ENCODE measurements around the gene ADCY3. TPM values are rescaled to one million over a fixed set of nuclear protein-coding genes. Genes with fewer than 3 reads are reported as not detected.

ADCY3 gene
- total RNA-seq, 1 donor from 2014 or later = 140 TPM

DNA sequence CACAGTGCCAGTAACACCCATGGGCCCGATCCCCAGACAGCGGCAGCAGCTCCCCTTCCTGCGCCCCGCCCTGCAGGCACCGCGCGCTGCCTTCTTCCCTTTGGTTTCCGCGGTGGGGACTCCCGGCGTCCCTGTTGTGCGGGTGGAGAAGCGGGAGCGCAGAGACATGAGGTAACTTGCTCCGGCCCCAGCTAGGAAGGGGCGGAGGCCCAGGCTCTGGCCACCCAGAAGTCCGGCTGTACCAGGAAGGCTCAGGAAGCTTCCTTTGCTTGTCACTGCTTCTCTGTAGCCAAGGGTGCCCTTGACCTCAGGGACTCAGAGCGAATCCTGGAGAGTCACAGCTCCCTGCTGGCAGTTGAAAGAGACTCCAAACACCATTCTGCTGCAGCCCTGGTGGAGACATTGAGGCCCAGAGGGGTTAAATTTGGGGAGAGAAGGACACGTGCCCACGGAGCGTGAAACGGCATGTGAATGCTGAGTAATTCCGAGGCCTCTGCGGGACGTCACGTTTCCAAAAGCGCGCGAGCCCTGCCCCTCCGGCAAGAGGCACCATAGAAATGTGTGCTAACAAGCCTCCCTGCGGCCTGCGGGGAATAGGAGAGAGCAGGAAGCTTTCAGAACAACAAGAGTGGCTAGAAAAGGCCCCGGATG, 6.7 kb upstream of the ADCY3 start:
- Histone ChIP-seq H3K4me3 (peak overlapping the region in 1 of 2 donors; percentile 57), H3K4me1 (peaks cover 5 to 16% of the 10 kb centered on the region in 2 donors), H3K36me3 (no peaks in the 10 kb centered on the region), H3K27ac (peak overlapping the region; percentile 65 to 79), H3K27me3 (no peaks in the 10 kb centered on the region), H3K9me3 (no peaks in the 10 kb centered on the region)
- peak in 1 of 2 donors; percentile 85 for DNase-seq (ENCODE audit: low spot score in 2 of 2)
- intact Hi-C loops (cut with DNase I) = no loop called here
- TF ChIP-seq, protein P1, sequence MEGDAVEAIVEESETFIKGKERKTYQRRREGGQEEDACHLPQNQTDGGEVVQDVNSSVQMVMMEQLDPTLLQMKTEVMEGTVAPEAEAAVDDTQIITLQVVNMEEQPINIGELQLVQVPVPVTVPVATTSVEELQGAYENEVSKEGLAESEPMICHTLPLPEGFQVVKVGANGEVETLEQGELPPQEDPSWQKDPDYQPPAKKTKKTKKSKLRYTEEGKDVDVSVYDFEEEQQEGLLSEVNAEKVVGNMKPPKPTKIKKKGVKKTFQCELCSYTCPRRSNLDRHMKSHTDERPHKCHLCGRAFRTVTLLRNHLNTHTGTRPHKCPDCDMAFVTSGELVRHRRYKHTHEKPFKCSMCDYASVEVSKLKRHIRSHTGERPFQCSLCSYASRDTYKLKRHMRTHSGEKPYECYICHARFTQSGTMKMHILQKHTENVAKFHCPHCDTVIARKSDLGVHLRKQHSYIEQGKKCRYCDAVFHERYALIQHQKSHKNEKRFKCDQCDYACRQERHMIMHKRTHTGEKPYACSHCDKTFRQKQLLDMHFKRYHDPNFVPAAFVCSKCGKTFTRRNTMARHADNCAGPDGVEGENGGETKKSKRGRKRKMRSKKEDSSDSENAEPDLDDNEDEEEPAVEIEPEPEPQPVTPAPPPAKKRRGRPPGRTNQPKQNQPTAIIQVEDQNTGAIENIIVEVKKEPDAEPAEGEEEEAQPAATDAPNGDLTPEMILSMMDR (IDR thresholded peaks at IDR 0.05) = no peak

- peak overlapping the region; percentile 65 to 79 for H3K27ac ChIP-seq
- H3K4me3 ChIP-seq = peak overlapping the region in 1 of 2 donors; percentile 57
- H3K9me3 ChIP-seq = no peaks in the 10 kb centered on the region
- no peaks in the 10 kb centered on the region for H3K36me3 ChIP-seq
- peaks cover 5 to 16% of the 10 kb centered on the region in 2 donors for H3K4me1 ChIP-seq
- DNase-seq (ENCODE audit: low spot score in 2 of 2) = no peak
- intact Hi-C loops (cut with DNase I) = no loop called here
- TF ChIP-seq, protein P1 (IDR thresholded peaks at IDR 0.05) = no peak
- no peaks in the 10 kb centered on the region for H3K27me3 ChIP-seq
Measured at GRCh38 chr2:24926220-24926601, 6.2 kb upstream of the ADCY3 start.

GRCh38 chr2:24925815-24926214, 5.8 kb upstream of the ADCY3 start:
- Histone ChIP-seq H3K27ac (peak overlapping the region in 1 of 2 donors; percentile 65), H3K36me3 (no peaks in the 10 kb centered on the region), H3K27me3 (no peaks in the 10 kb centered on the region), H3K4me1 (peaks cover 5 to 15% of the 10 kb centered on the region in 2 donors), H3K4me3 (no peak overlapping the region), H3K9me3 (no peaks in the 10 kb centered on the region)
- TF ChIP-seq, protein P1 (IDR thresholded peaks at IDR 0.05) = no peak
- DNase-seq (ENCODE audit: low spot score in 2 of 2) = no peak
- intact Hi-C loops (cut with DNase I) = no loop called here

DNA sequence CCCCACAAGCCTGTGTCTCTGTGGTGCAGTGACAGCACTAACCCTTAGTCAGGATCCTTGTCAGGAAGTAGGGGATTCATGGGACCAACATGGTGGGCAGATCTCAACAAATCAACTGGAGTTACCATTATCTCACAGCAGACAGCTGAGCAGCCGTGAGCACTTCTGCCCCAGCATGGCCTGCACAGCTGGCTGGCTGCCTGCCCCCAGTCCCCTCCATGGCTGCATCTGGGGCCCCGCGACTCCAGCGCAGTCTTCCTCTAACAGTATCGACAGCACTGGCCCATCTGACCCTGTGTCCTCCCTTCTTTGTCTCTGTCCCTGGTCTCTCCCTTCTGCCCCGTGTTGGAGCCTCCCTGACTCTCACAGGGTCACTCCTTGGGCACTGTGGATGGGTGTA, 4.7 kb upstream of the ADCY3 start:
- intact Hi-C loops (cut with DNase I) = loop anchor here (5.0 kb wide), 1 partner anchor 118 kb away; the partner anchor contains the start of gene EFR3B
- H3K27me3 ChIP-seq = no peaks in the 10 kb centered on the region
- H3K36me3 ChIP-seq = no peaks in the 10 kb centered on the region
- peaks cover 9 to 12% of the 10 kb centered on the region in 2 donors for H3K4me1 ChIP-seq
- no peak overlapping the region for H3K4me3 ChIP-seq
- no peaks in the 10 kb centered on the region for H3K9me3 ChIP-seq
- no peak overlapping the region for H3K27ac ChIP-seq
- TF ChIP-seq, protein P1 (IDR thresholded peaks at IDR 0.05) = no peak
- no peak for DNase-seq (ENCODE audit: low spot score in 2 of 2)

DNA sequence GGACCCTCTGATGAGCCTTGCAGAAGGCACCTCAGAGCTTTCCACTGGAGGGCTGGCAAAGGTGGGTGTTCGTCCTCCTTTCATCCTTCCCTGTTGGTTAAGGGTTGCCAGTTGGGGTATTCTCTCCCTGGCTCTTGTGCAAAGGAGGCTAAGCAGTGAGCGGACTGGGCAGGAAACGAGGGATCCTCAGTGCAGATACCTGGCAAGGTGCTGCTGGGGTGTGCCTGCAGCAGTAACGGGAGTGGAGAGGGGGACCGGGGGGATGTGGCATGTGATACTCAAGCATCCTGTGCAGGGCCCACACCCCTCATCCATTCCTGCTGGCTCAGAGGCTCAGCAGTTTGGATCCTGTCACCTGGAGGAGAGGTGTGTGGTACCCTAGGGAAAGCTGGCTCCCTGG, 4.2 kb upstream of the ADCY3 start:
- H3K27ac ChIP-seq = no peak overlapping the region
- TF ChIP-seq, protein P1 (IDR thresholded peaks at IDR 0.05) = no peak
- H3K9me3 ChIP-seq = no peaks in the 10 kb centered on the region
- intact Hi-C loops (cut with DNase I) = loop anchor here (5.0 kb wide), 1 partner anchor 118 kb away; the partner anchor contains the start of gene EFR3B
- H3K27me3 ChIP-seq = no peaks in the 10 kb centered on the region
- H3K4me3 ChIP-seq = no peak overlapping the region
- peaks cover 9 to 12% of the 10 kb centered on the region in 2 donors for H3K4me1 ChIP-seq
- no peak for DNase-seq (ENCODE audit: low spot score in 2 of 2)
- H3K36me3 ChIP-seq = no peaks in the 10 kb centered on the region
